ENCODE data around the gene SPATA2. TPM values are rescaled to one million over a fixed set of nuclear protein-coding genes. Genes with fewer than 3 reads are reported as not detected.

The SPATA2 gene
- total and polyA plus RNA-seq, 2 of the 13 experiments (the other 11 are each of a cell fraction or from before 2014, with no cell fraction given), result 3.2 to 8.7 TPM

GRCh38 chr20:49906101-49906604, 9.2 kb downstream of the SPATA2 start (continued):
- no peak for TF ChIP-seq AKNA (CRISPR knock-in tag; IDR thresholded peaks at IDR 0.05; ENCODE audit: borderline replicate concordance)
- TF ChIP-seq ZBTB37 (CRISPR knock-in tag; IDR thresholded peaks at IDR 0.05), result no peak
- TF ChIP-seq RNF2 (conservative IDR thresholded peaks at IDR 0.05; ENCODE audit: low read depth), result no peak

GRCh38 chr20:49905415-49906091, 9.8 kb downstream of the SPATA2 start:
- in situ Hi-C loops (cut with HindIII; ENCODE audit: extremely low pct_ligation_motif_present, low pct_unique_long_range_greater_than_20kb), result no loop called here
- Histone ChIP-seq H3K4me1 (ENCODE audit: insufficient read depth, low read length) (peaks cover 46% of the 10 kb centered on the region), H3K36me3 (replicated peaks in 1 of 2; ENCODE audit: control insufficient read depth in 1 of 2, insufficient read depth in 2 of 2, low read length in 2 of 2) (peaks cover 38 to 57% of the 10 kb centered on the region in 2 experiments), H3K27ac (ENCODE audit: extremely low read length, insufficient read depth, low read length) (peak overlapping the region; percentile 48), H3K4me2 (ENCODE audit: low read depth, low read length) (no peak overlapping the region), H4K20me1 (ENCODE audit: insufficient read depth, low read length) (no peaks in the 10 kb centered on the region), H3K4me3 (replicated peaks in 1 of 3; ENCODE audit: insufficient read depth in 1 of 3, low read depth in 2 of 3, low read length in 3 of 3) (no peak overlapping the region), H2AFZ (ENCODE audit: low read length) (no peak overlapping the region), H3K9me3 (ENCODE audit: low read length) (no peaks in the 10 kb centered on the region), H3K79me2 (ENCODE audit: insufficient read depth, low read length) (peaks cover 15% of the 10 kb centered on the region), H3K27me3 (ENCODE audit: control insufficient read depth in 1 of 2, insufficient read depth in 2 of 2, low read length in 2 of 2) (no peaks in the 10 kb centered on the region), H3K9ac (ENCODE audit: insufficient read depth, low read depth, low read length) (no peak overlapping the region)
- CTCF ChIA-PET (ENCODE audit: low intra/inter-chr PET ratio, low total read pairs), result no interaction called here
- no peak for DNase-seq (ENCODE audit: low spot score)
- POLR2A ChIA-PET, result interaction anchor here (0.6 to 5.0 kb wide), 5 partner anchors 9 to 248 kb away, joined by 3 to 36 read pairs (median 3); partner anchors contain the start of gene SPATA2
- FAIRE-seq, result no peak
- 90% methylated on average over 29 of the region's 29 CpGs for WGBS (ENCODE audit: low lambda C conversion rate)
- BruUV-seq (replicated peaks), result no TSS peak
- no peak for ATAC-seq
- intact Hi-C loops (cut with micrococcal nuclease; ENCODE audit: unreplicated experiment), result no loop called here
- 0 out of 2 replicates have a peak, but pooled peaks have one; percentile 1 for TF ChIP-seq ZNF704 (CRISPR knock-in tag; IDR thresholded peaks at IDR 0.05; ENCODE audit: borderline replicate concordance)
- TF ChIP-seq ZNF768 (CRISPR knock-in tag; IDR thresholded peaks at IDR 0.05), result peak; percentile 30; the same call in 1 of the 2 replicates
- 0 out of 2 replicates have a peak, but pooled peaks have one; percentile 20 for TF ChIP-seq ZNF280B (CRISPR knock-in tag; IDR thresholded peaks at IDR 0.05; ENCODE audit: borderline replicate concordance)
- no peak for TF ChIP-seq ZNF317 (CRISPR knock-in tag; IDR thresholded peaks at IDR 0.05)
- TF ChIP-seq AHR (CRISPR knock-in tag; IDR thresholded peaks at IDR 0.05), result 0 out of 2 replicates have a peak, but pooled peaks have one; percentile 1
- TF ChIP-seq ZBTB38 (CRISPR knock-in tag; IDR thresholded peaks at IDR 0.05), result peak; percentile 93
- TF ChIP-seq ZNF883 (CRISPR knock-in tag; IDR thresholded peaks at IDR 0.05; ENCODE audit: not compliant biosample characterization), result peak; percentile 36
- TF ChIP-seq ZNF530 (CRISPR knock-in tag; IDR thresholded peaks at IDR 0.05; ENCODE audit: low read depth), result no peak
- TF ChIP-seq EED (CRISPR knock-in tag; IDR thresholded peaks at IDR 0.05), result 0 out of 2 replicates have a peak, but pooled peaks have one; percentile 45

Measured in HepG2 (cell line).